Hepatic stellate cell (primary cell): Measurements from ENCODE around the gene PHF20.
"Not testable (repeated sequence)": the region's sequence is repeated elsewhere in the genome, so short reads cannot be mapped to it uniquely, and the experiment has no call there.

Experiments
- DNase-seq: peaks from one replicate; pipeline ENCODE4 v3.0.0; 2011; ENCODE audit warnings: low spot score

PHF20 gene

GRCh38 chr20:35776513-35777101 is 4.8 kb downstream of the PHF20 start:
- no peak for DNase-seq

GRCh38 chr20:35783811-35784210 is 12.0 kb downstream of the PHF20 start:
- not testable (repeated sequence) for DNase-seq

- not testable (repeated sequence) for DNase-seq
Observed at GRCh38 chr20:35785541-35785940, 13.7 kb downstream of the PHF20 start.

- no peak for DNase-seq
Observed at GRCh38 chr20:35788796-35789195, 17.0 kb downstream of the PHF20 start.

GRCh38 chr20:35791097-35791496 is 19.3 kb downstream of the PHF20 start:
- DNase-seq, result no peak

- DNase-seq, result no peak
Observed at GRCh38 chr20:35791821-35792220, 20.0 kb downstream of the PHF20 start.

- no peak for DNase-seq
Observed at GRCh38 chr20:35792740-35793139, 20.9 kb downstream of the PHF20 start.

- no peak for DNase-seq
Observed at GRCh38 chr20:35796571-35796970, 24.8 kb downstream of the PHF20 start.

GRCh38 chr20:35801865-35802264 is 30.1 kb downstream of the PHF20 start:
- DNase-seq, result no peak

- no peak for DNase-seq
Observed at GRCh38 chr20:35806075-35806474, 34.3 kb downstream of the PHF20 start.

GRCh38 chr20:35807877-35808276 is 36.1 kb downstream of the PHF20 start:
- DNase-seq, result no peak

- peak; percentile 36 for DNase-seq
Observed at GRCh38 chr20:35820715-35821114, 48.9 kb downstream of the PHF20 start.

GRCh38 chr20:35821807-35822242 is 50.0 kb downstream of the PHF20 start:
- peak; percentile 64 for DNase-seq

GRCh38 chr20:35823147-35823546 is 51.3 kb downstream of the PHF20 start:
- no peak for DNase-seq

- DNase-seq, result no peak
Observed at GRCh38 chr20:35823937-35824336, 52.1 kb downstream of the PHF20 start.

GRCh38 chr20:35826397-35826998 is 54.7 kb downstream of the PHF20 start:
- no peak for DNase-seq

GRCh38 chr20:35828434-35828833 is 56.6 kb downstream of the PHF20 start:
- DNase-seq, result no peak

GRCh38 chr20:35828916-35829315 is 57.1 kb downstream of the PHF20 start:
- no peak for DNase-seq

- no peak for DNase-seq
Observed at GRCh38 chr20:35830264-35830663, 58.4 kb downstream of the PHF20 start.

- DNase-seq, result no peak
Observed at GRCh38 chr20:35831029-35831428, 59.2 kb downstream of the PHF20 start.

- DNase-seq, result no peak
Observed at GRCh38 chr20:35831971-35832370, 60.2 kb downstream of the PHF20 start.

GRCh38 chr20:35833241-35833640 is 61.4 kb downstream of the PHF20 start:
- DNase-seq, result no peak

GRCh38 chr20:35837577-35838195 is 65.9 kb downstream of the PHF20 start:
- no peak for DNase-seq

- DNase-seq, result no peak
Observed at GRCh38 chr20:35838205-35838604, 66.4 kb downstream of the PHF20 start.
